Suprapubic skin (tissue), 4 donors: ENCODE data around the gene TBC1D19. TPM values are rescaled to one million over a fixed set of nuclear protein-coding genes. Genes with fewer than 3 reads are reported as not detected.
"Not testable (repeated sequence)": the region's sequence is repeated elsewhere in the genome, so short reads cannot be mapped to it uniquely, and the experiment has no call there.

Experiments used
- DNase-seq, 2 donors: peaks; one replicate each; pipeline ENCODE4 v3.0.0-alpha.2; 2019; ENCODE audit warnings: low spot score in 2 of 2
- H3K27ac ChIP-seq: fragments of 200-600 bp; sonication (generic); one replicate; pipeline ENCODE4 v1.5.1; 2019
- H3K27me3 ChIP-seq: fragments of 200-600 bp; sonication (generic); one replicate; pipeline ENCODE4 v1.5.1; 2019
- H3K36me3 ChIP-seq: fragments of 200-600 bp; sonication (generic); one replicate; pipeline ENCODE4 v1.5.1; 2019
- H3K4me1 ChIP-seq: fragments of 200-600 bp; sonication (generic); one replicate; pipeline ENCODE4 v1.5.1; 2019
- H3K4me3 ChIP-seq: fragments of 200-600 bp; sonication (generic); one replicate; pipeline ENCODE4 v1.5.1; 2019; ENCODE audit warnings: mild to moderate bottlenecking
- H3K9me3 ChIP-seq: fragments of 200-600 bp; sonication (generic); one replicate; pipeline ENCODE4 v1.5.1; 2019
- EP300 ChIP-seq: sonication (generic); formaldehyde crosslinking; IDR thresholded peaks from one replicate; pipeline ENCODE4 v1.6.1; 2017; ENCODE audit warnings: antibody characterized with exemption
- POLR2A ChIP-seq, 2 donors: fragments of 450-650 bp; IDR thresholded peaks; one replicate each; pipeline ENCODE4 v1.6.1; 2017; ENCODE audit warnings: antibody characterized with exemption in 2 of 2, mild to moderate bottlenecking in 2 of 2, moderate library complexity in 2 of 2
- POLR2AphosphoS5 ChIP-seq, 3 donors: sonication (generic); formaldehyde crosslinking; IDR thresholded peaks; one replicate each; pipeline ENCODE4 v1.6.1; 2017; ENCODE audit warnings: antibody characterized with exemption in 3 of 3
- WGBS: methylation state at CpG from one replicate; pipeline ENCODE4 v1.1.5; 2018; 5-methylcytosine and 5-hydroxymethylcytosine counted together
- total RNA-seq, 4 donors: library from RNA; depleted of rRNA; stranded (reverse); fragments of >200 nt; gene quantifications; one replicate each; pipeline ENCODE4 v1.1.0, GENCODE V29; 2016
- TF ChIP-seq, protein P1 (sequence below), 2 donors: fragments of 200-600 bp in 1 of 2; fragments of 450-650 bp in 1 of 2; sonication (generic) in 1 of 2; IDR thresholded peaks; one replicate each; pipeline ENCODE4 v1.5.1; 2016 to 2019; ENCODE audit warnings: antibody characterized with exemption in 2 of 2, mild to moderate bottlenecking in 1 of 2, moderate library complexity in 1 of 2

TBC1D19 gene, protein sequence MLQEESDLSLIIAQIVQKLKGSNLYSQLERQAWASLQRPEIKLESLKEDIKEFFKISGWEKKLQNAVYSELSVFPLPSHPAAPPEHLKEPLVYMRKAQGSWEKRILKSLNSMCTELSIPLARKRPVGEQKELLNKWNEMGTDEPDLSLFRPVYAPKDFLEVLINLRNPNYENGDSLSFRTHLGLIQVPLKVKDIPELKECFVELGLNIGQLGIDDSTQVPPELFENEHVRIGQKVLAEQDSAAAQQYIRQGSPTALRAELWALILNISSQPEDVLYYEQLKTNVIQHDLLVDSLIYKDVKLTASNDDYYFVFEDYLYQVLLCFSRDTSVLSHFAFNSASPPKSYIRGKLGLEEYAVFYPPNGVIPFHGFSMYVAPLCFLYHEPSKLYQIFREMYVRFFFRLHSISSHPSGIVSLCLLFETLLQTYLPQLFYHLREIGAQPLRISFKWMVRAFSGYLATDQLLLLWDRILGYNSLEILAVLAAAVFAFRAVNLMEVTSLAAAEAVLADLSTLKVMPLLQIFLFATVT
- total RNA-seq = 10 to 100 TPM in 2 of 4 donors, 1 to 10 TPM in 2; 6.2 to 16.2 (median 11.9) TPM

DNA sequence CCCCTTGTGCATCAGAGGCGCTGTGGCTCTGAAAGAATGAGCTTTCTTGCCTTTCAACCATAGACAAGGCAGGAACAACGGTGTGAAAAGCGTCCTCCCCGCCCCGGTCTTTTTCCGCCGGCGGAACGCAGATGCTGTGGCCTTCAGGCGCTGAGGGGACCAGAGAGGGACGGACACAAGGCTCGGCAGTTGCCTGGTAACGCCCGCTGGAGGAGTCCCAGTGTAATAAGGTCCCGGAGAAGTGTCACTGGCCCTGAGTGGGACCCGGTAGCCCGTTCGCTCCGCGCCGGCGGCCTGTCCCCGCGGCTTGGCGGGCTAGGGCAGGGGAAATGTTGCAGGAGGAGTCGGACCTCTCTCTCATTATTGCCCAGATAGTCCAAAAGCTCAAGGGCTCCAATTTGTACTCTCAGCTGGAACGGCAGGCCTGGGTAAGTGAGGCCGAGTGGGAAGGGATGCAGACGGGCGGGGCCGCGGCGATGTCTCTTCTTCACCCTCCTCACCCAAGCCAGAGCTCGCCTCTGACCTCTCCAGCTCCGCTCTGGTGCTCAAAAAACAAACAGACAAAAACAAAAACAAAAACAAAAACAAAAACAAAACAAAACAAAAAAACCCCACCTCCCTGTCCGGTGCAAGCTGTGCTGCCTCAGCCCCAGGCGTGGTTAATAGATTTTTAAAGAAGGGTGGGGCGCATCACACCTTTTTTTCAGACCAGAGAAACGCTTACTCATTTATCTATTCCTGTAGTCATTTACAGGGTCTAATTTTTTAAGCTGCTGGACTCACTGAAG is at the start of gene TBC1D19:
Gene TBC1D19, plus strand, starts transcription at position 220 of the 788 bp plus-strand sequence. Its CDS starts 110 bp downstream, at position 330.
- under 1% methylated on average over 27 of the region's 39 CpGs for WGBS
- no peaks in the 10 kb centered on the region for H3K27me3 ChIP-seq

DNA sequence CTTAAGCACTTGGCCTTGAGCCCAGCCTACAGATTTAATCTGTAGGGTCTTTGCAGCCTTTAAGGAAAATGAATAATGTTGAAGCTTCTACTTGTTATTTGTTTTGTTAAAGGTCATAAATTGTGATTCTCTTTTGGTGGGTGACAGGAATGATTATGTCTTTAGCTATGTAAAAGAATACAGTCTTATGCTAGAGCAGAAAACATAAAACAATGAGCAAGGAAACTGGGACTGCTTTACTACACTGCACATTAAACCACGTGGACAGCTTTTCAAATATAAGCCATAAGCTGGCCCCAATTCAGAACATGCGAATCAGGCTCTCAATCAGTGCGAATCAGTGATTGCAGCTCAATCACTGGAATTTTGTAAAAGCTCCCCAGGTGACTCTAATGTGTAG is 40.9 kb upstream of the TBC1D19 start:
- Histone ChIP-seq H3K36me3 (no peaks in the 10 kb centered on the region), H3K4me3 (no peak overlapping the region), H3K9me3 (peaks cover 9% of the 10 kb centered on the region), H3K27ac (no peak overlapping the region), H3K4me1 (no peaks in the 10 kb centered on the region), H3K27me3 (no peaks in the 10 kb centered on the region)
- TF ChIP-seq EP300 (no peak), POLR2A (IDR thresholded peaks at IDR 0.05) (no peak)
- 35% methylated on average over 3 of the region's 3 CpGs for WGBS
- no peak for DNase-seq

More for the DNA sequence above, at the start of gene TBC1D19:
- peak within 1 kb of the TSS; percentile 62 for H3K4me3 ChIP-seq
- peaks cover 12% of the 10 kb centered on the region for H3K4me1 ChIP-seq
- peak within 1 kb of the TSS; percentile 73 for H3K27ac ChIP-seq
- no peaks in the 10 kb centered on the region for H3K36me3 ChIP-seq
- TF ChIP-seq EP300 = no peak
- H3K9me3 ChIP-seq = no peaks in the 10 kb centered on the region
- peak; percentile 91 to 94 for DNase-seq

DNA sequence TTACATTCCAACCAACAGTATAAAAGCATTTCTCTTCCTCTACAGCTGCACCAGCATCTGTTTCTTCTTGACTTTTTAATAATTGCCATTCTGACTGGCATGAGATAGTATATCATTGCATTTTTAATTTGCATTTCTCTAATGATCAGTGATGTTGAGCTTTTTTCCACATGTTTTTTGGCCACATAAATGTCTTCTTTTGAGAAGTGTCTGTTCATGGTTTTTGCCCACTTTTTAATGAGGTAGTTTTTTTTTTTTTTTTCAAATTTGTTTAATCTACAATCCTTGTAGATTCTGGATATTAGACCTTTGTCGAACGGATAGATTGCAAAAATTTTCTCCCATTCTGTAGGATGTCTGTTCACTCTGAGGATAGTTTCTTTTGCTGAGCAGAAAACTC is 39.5 kb upstream of the TBC1D19 start:
- DNase-seq = no peak
- no peak overlapping the region for H3K27ac ChIP-seq
- no peak overlapping the region for H3K4me3 ChIP-seq
- H3K9me3 ChIP-seq = peaks cover 9% of the 10 kb centered on the region
- H3K36me3 ChIP-seq = no peaks in the 10 kb centered on the region
- no peaks in the 10 kb centered on the region for H3K27me3 ChIP-seq
- no peak for TF ChIP-seq POLR2A (IDR thresholded peaks at IDR 0.05)
- TF ChIP-seq POLR2AphosphoS5 (IDR thresholded peaks at IDR 0.05) = no peak
- TF ChIP-seq EP300 = no peak
- TF ChIP-seq, protein P1, sequence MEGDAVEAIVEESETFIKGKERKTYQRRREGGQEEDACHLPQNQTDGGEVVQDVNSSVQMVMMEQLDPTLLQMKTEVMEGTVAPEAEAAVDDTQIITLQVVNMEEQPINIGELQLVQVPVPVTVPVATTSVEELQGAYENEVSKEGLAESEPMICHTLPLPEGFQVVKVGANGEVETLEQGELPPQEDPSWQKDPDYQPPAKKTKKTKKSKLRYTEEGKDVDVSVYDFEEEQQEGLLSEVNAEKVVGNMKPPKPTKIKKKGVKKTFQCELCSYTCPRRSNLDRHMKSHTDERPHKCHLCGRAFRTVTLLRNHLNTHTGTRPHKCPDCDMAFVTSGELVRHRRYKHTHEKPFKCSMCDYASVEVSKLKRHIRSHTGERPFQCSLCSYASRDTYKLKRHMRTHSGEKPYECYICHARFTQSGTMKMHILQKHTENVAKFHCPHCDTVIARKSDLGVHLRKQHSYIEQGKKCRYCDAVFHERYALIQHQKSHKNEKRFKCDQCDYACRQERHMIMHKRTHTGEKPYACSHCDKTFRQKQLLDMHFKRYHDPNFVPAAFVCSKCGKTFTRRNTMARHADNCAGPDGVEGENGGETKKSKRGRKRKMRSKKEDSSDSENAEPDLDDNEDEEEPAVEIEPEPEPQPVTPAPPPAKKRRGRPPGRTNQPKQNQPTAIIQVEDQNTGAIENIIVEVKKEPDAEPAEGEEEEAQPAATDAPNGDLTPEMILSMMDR (IDR thresholded peaks at IDR 0.05) = no peak
- H3K4me1 ChIP-seq = no peaks in the 10 kb centered on the region
- 98% methylated on average over 2 of the region's 2 CpGs for WGBS

DNA sequence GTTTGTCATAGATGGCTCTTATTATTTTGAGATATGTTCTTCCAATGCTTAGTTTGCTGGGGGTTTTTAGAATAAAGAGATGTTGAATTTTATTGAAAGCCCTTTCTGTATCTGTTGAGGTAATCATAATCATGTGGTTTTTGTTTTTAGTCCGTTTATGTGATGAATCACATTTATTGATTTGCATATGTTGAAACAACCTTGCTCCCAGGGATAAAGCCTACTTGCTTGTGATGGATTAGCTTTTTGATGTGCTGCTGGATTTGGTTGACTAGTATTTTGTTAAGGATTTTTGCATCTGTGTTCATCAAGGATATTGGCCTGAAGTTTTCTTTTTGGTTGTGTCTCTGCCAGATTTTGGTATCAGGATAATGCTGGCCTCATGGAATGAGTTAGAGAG is 35.5 kb upstream of the TBC1D19 start:
- not testable (repeated sequence) for H3K27ac ChIP-seq, H3K27me3 ChIP-seq, H3K36me3 ChIP-seq, DNase-seq, H3K4me3 ChIP-seq, H3K4me1 ChIP-seq
- 16% methylated on average over 1 of the region's 1 CpG for WGBS
- peaks cover 13% of the 10 kb centered on the region for H3K9me3 ChIP-seq

DNA sequence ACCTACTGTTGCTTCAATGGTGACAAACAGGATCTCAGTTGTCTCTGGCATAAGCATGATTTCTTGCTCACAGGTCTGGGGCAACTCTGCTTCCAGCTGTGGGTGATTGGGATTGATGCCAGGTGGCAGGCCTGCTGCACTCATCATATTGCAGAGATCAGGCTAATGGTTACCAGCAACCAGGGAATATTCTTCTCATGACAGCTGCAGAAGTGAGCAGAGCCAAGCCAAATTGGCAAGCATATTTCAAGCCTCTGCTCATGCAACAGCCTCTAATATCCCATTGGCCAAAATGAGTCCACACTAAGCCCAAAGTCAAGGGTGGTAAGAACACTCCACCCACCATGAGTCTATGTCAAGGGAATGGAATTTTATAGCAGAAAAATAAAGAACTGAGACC is 26.7 kb upstream of the TBC1D19 start:
- Histone ChIP-seq H3K4me1 (no peaks in the 10 kb centered on the region), H3K27ac (no peak overlapping the region), H3K27me3 (no peaks in the 10 kb centered on the region), H3K4me3 (no peak overlapping the region), H3K9me3 (no peaks in the 10 kb centered on the region), H3K36me3 (no peaks in the 10 kb centered on the region)
- TF ChIP-seq EP300 = no peak
- TF ChIP-seq, protein P1 (IDR thresholded peaks at IDR 0.05) = no peak
- TF ChIP-seq POLR2A (IDR thresholded peaks at IDR 0.05) = no peak
- no peak for TF ChIP-seq POLR2AphosphoS5 (IDR thresholded peaks at IDR 0.05)
- no peak for DNase-seq

DNA sequence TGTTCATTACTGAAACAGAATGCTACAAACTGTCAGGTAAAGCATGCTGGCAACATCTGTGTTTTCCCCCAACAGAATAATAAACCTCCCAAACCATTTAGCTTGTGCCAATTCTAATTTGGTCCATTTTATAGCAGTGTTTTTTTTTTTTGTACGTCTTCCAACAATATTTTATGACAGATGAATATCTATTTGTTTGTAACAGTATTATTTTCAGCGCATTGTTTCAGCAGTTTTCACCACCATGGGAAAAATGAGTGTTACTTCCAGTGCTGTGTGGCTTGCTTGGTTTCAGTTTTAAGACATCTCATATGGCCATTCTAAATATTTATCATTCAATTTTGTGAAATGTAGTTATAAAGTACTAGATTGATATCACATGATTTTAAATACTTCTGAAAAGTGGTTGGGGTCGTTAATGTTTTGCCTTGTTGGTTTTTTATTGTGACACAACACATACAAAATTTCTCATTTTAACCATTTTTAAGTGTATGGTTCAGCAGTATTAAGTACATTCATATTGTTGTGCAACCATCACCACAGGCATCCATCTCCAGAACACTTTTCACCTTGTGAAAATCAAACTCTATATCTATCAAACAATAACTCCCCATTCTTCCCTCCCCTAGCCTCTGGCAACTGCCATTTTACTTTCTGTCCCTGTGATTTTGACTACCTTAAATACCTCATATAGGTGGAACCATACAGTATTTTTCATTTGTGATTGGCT is 25.6 kb upstream of the TBC1D19 start:
- Histone ChIP-seq H3K4me1 (no peaks in the 10 kb centered on the region), H3K36me3 (no peaks in the 10 kb centered on the region), H3K27me3 (no peaks in the 10 kb centered on the region), H3K27ac (no peak overlapping the region), H3K4me3 (no peak overlapping the region), H3K9me3 (no peaks in the 10 kb centered on the region)
- TF ChIP-seq EP300 (no peak), POLR2AphosphoS5 (IDR thresholded peaks at IDR 0.05) (no peak)
- TF ChIP-seq, protein P1 (IDR thresholded peaks at IDR 0.05) = no peak
- 52% methylated on average over 3 of the region's 3 CpGs for WGBS
- DNase-seq = no peak
